Measurements from ENCODE around the gene FMNL3.

- TF ChIP-seq CTCF (IDR thresholded peaks at IDR 0.05 in 2 of 3, conservative IDR thresholded peaks at IDR 0.05 in 1 of 3; ENCODE audit: borderline replicate concordance in 1 of 3, insufficient read depth in 1 of 3, low read depth in 2 of 3, low read length in 2 of 3), result no peak
- TF ChIP-seq MAX (IDR thresholded peaks at IDR 0.05), result no peak
- no peak for TF ChIP-seq EGR1 (IDR thresholded peaks at IDR 0.05; ENCODE audit: low read depth)
These were observed 51.5 kb downstream of the FMNL3 start for GRCh38 chr12:49655595-49656236.
